Neuronal stem cell (in vitro differentiated cells): Measurements from ENCODE around the gene PRTFDC1.

ENCODE experiments used
- DNase-seq: peaks from one replicate; pipeline ENCODE4 v3.0.0-alpha.2; 2013; ENCODE audit warnings: low spot score
- H2AFZ ChIP-seq: one replicate; pipeline ENCODE4 v1.6.1; 2013; ENCODE audit warnings: mild to moderate bottlenecking, low read length, inconsistent platforms
- H2AK5ac ChIP-seq: 2 replicates; pipeline ENCODE4 v1.6.1; 2013; ENCODE audit warnings: low read depth, mild to moderate bottlenecking, inconsistent platforms, low read length, moderate library complexity, mixed read lengths
- H2BK120ac ChIP-seq: 2 replicates; pipeline ENCODE4 v1.6.1; 2013; ENCODE audit warnings: low read depth, mild to moderate bottlenecking, inconsistent platforms, low read length, moderate library complexity, mixed read lengths
- H2BK12ac ChIP-seq: one replicate; pipeline ENCODE4 v1.6.1; 2013; ENCODE audit warnings: low read length, inconsistent platforms
- H2BK15ac ChIP-seq: 2 replicates; pipeline ENCODE4 v1.6.1; 2013; ENCODE audit warnings: mild to moderate bottlenecking, low read length, inconsistent platforms, mixed read lengths
- H2BK5ac ChIP-seq: one replicate; pipeline ENCODE4 v1.6.1; 2013; ENCODE audit warnings: inconsistent platforms, mild to moderate bottlenecking, low read length, moderate library complexity
- H3K14ac ChIP-seq: one replicate; pipeline ENCODE4 v1.6.1; 2013; ENCODE audit warnings: low read length, inconsistent platforms
- H3K18ac ChIP-seq: 2 replicates; pipeline ENCODE4 v1.6.1; 2013; ENCODE audit warnings: low read length, inconsistent platforms
- H3K23ac ChIP-seq: 2 replicates; pipeline ENCODE4 v1.6.1; 2013; ENCODE audit warnings: low read depth, mild to moderate bottlenecking, mixed read lengths, low read length, inconsistent platforms; ENCODE audit not compliant: poor library complexity
- H3K27ac ChIP-seq: replicated peaks from 3 replicates; pipeline ENCODE4 v1.5.1; 2013; ENCODE audit warnings: low read length, inconsistent platforms
- H3K27me3 ChIP-seq, 3 experiments: 2 replicates each; pipeline ENCODE4 v1.6.1; 2013; ENCODE audit warnings: low read length in 3 of 3, mild to moderate bottlenecking in 2 of 3, inconsistent platforms in 1 of 3, low read depth in 1 of 3, mixed read lengths in 1 of 3, moderate library complexity in 1 of 3; ENCODE audit not compliant: control insufficient read depth in 3 of 3, insufficient read depth in 3 of 3
- H3K36me3 ChIP-seq, 2 donors: replicated peaks in 1 of 2; 2 replicates each; pipeline ENCODE4 v1.6.1; 2013; ENCODE audit warnings: low read length in 2 of 2; ENCODE audit not compliant: control insufficient read depth in 2 of 2, insufficient read depth in 2 of 2
- H3K4ac ChIP-seq: 2 replicates; pipeline ENCODE4 v1.6.1; 2013; ENCODE audit warnings: inconsistent platforms, mild to moderate bottlenecking, low read length, moderate library complexity
- H3K4me1 ChIP-seq, 2 donors: 1 replicate in 1 of 2; 2 replicates in 1 of 2; pipeline ENCODE4 v1.6.1; 2013; ENCODE audit warnings: low read length in 2 of 2, low read depth in 1 of 2; ENCODE audit not compliant: control insufficient read depth in 2 of 2, insufficient read depth in 1 of 2
- H3K4me2 ChIP-seq: one replicate; pipeline ENCODE4 v1.6.1; 2013; ENCODE audit warnings: mild to moderate bottlenecking, low read length, inconsistent platforms; ENCODE audit not compliant: insufficient read depth, poor library complexity, severe bottlenecking
- H3K4me3 ChIP-seq, 2 donors: 2 replicates each; pipeline ENCODE4 v1.5.1; 2013; ENCODE audit warnings: low read length in 2 of 2, mild to moderate bottlenecking in 2 of 2, inconsistent platforms in 1 of 2, moderate library complexity in 1 of 2
- H3K79me1 ChIP-seq: one replicate; pipeline ENCODE4 v1.6.1; 2013; ENCODE audit warnings: low read depth, mild to moderate bottlenecking, inconsistent platforms, low read length, moderate library complexity
- H3K9ac ChIP-seq: one replicate; pipeline ENCODE4 v1.6.1; 2013; ENCODE audit warnings: mild to moderate bottlenecking, low read depth, low read length, inconsistent platforms; ENCODE audit not compliant: poor library complexity
- H3K9me3 ChIP-seq, 2 donors: replicated peaks in 1 of 2; 2 replicates each; pipeline versions ENCODE3 to v1.6.1; 2013; ENCODE audit warnings: low read length in 2 of 2, mild to moderate bottlenecking in 2 of 2, inconsistent platforms in 1 of 2, low read depth in 1 of 2, mixed read lengths in 1 of 2, moderate library complexity in 1 of 2; ENCODE audit not compliant: control insufficient read depth in 2 of 2, insufficient read depth in 1 of 2
- H4K8ac ChIP-seq: one replicate; pipeline ENCODE4 v1.6.1; 2013; ENCODE audit warnings: low read depth, mild to moderate bottlenecking, inconsistent platforms, low read length, moderate library complexity
- H4K91ac ChIP-seq: one replicate; pipeline ENCODE4 v1.6.1; 2013; ENCODE audit warnings: low read length, low read depth, mild to moderate bottlenecking, inconsistent platforms; ENCODE audit not compliant: poor library complexity
- WGBS, 2 donors: extraction: QIAGEN DNeasy Blood & Tissue Kit; methylation state at CpG; one replicate each; pipeline ENCODE4 v1.1.7; 2013; ENCODE audit warnings: missing lambda C conversion rate in 2 of 2, mixed read lengths in 1 of 2; ENCODE audit not compliant: insufficient read length in 2 of 2, insufficient replicate concordance in 1 of 2; ENCODE audit errors: extremely low coverage in 2 of 2; 5-methylcytosine and 5-hydroxymethylcytosine counted together

Gene PRTFDC1

DNA sequence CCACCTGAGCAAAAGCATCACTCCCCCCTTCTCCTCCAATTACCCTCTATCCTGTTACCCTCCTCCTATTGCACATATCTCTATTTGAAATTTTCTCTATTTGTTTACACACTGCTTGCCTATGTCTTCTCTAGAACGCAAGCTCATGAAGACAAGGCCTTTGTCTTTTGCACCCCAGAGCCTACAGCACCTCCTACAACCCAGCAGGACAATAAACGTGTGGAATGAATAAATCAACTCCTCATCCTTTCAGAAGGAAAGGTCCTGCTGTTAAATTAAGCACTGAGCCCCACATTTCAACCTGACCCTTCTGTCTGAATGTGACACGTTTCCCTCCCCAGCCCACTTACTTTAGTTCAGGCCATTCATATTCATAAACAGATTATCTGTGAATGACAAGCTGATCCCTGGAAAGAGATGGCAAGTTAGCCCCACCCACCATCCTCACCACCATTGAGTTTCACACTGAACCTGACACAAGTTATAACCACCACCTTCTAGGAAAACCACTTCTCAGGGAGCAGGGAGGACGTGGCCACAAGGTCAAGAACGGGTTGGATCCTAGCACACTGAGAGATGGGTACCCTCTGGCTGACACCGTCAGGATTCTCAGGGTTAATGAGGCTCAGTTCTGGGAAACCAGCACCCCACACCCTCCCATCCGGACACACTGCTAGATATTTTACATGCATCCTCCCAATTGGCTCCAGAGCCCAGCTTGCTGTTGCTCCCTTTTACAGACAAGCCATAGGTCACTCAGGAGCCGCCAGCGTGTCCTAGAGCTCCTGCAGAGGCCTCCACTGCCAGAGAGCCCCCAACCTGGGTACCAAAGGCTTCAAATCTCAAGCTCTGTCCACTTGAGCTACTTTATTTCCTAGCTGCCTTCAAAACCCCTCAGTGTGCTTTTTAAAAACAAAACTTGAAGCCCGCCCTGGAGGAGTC, 934 bp downstream of the PRTFDC1 start:
- no peak overlapping the region for H3K23ac ChIP-seq
- peak overlapping the region; percentile 15 for H2BK5ac ChIP-seq
- peak overlapping the region; percentile 24 to 66 for H3K4me3 ChIP-seq
- no peaks in the 10 kb centered on the region for H3K27me3 ChIP-seq
- peak overlapping the region; percentile 77 for H2BK15ac ChIP-seq
- WGBS, 2 donors, result no CpG with 5 or more reads among the region's 10 CpGs
- H2BK120ac ChIP-seq, result no peak overlapping the region
- no peak overlapping the region for H4K91ac ChIP-seq
- H4K8ac ChIP-seq, result no peak overlapping the region
- H2AFZ ChIP-seq, result peak overlapping the region; percentile 40
- no peaks in the 10 kb centered on the region for H3K9me3 ChIP-seq
- H3K36me3 ChIP-seq, result no peaks in the 10 kb centered on the region
- H3K9ac ChIP-seq, result no peak overlapping the region
- H3K4me1 ChIP-seq, result peaks cover 19 to 21% of the 10 kb centered on the region in 2 donors
- H2BK12ac ChIP-seq, result no peak overlapping the region
- H3K18ac ChIP-seq, result peak overlapping the region; percentile 99
- H2AK5ac ChIP-seq, result peak overlapping the region; percentile 48
- H3K27ac ChIP-seq, result peak overlapping the region; percentile 57
- peaks cover 2% of the 10 kb centered on the region for H3K79me1 ChIP-seq
- peak overlapping the region; percentile 25 for H3K14ac ChIP-seq
- no peak overlapping the region for H3K4ac ChIP-seq
- no peak for DNase-seq
- H3K4me2 ChIP-seq, result peak overlapping the region; percentile 66

DNA sequence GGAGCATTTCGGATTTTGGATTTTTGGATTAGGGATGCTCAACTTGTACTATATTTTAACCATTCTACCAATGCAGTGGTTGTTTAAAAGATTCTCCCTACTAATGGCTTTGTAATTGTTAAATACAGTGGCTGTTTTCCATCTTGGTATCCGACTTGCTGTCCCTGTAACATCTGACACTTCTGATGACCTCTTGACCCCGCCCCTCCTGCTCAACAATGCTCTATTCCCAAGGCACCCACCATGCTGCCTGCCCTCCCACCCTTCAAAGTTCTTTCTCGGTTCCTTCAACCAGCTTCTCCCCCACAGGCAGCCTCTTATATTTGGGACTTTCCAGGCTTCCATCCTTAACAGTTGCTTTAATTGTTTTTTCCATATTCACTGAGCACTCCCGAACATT, 2.0 kb downstream of the PRTFDC1 start:
- no CpG with 5 or more reads among the region's 5 CpGs for WGBS, 2 donors
- H3K27ac ChIP-seq, result no peak overlapping the region
- no peak overlapping the region for H3K4me3 ChIP-seq

GRCh38 chr10:24949616-24950015, 2.8 kb downstream of the PRTFDC1 start:
- H2BK15ac ChIP-seq, result no peak overlapping the region
- H3K9ac ChIP-seq, result no peak overlapping the region
- no peak overlapping the region for H4K91ac ChIP-seq
- H2BK120ac ChIP-seq, result no peak overlapping the region
- H3K18ac ChIP-seq, result no peak overlapping the region
- no peak overlapping the region for H3K23ac ChIP-seq
- H2AK5ac ChIP-seq, result no peak overlapping the region
- H3K4ac ChIP-seq, result no peak overlapping the region
- H2AFZ ChIP-seq, result no peak overlapping the region
- H3K14ac ChIP-seq, result no peak overlapping the region
- H3K27ac ChIP-seq, result no peak overlapping the region
- no peak overlapping the region for H3K4me3 ChIP-seq
- H3K27me3 ChIP-seq, result no peaks in the 10 kb centered on the region
- WGBS, 2 donors, result no CpG with 5 or more reads among the region's 3 CpGs
- DNase-seq, result no peak
- H3K79me1 ChIP-seq, result peaks cover 2% of the 10 kb centered on the region
- peaks cover 19 to 21% of the 10 kb centered on the region in 2 donors for H3K4me1 ChIP-seq
- H2BK5ac ChIP-seq, result no peak overlapping the region
- no peaks in the 10 kb centered on the region for H3K36me3 ChIP-seq
- no peak overlapping the region for H4K8ac ChIP-seq
- no peaks in the 10 kb centered on the region for H3K9me3 ChIP-seq
- H2BK12ac ChIP-seq, result no peak overlapping the region
- no peak overlapping the region for H3K4me2 ChIP-seq

More for the DNA sequence above, 2.0 kb downstream of the PRTFDC1 start:
- no peak overlapping the region for H3K14ac ChIP-seq
- no peak overlapping the region for H2AFZ ChIP-seq
- H4K91ac ChIP-seq, result no peak overlapping the region
- H3K4me1 ChIP-seq, result peaks cover 19 to 21% of the 10 kb centered on the region in 2 donors
- no peak overlapping the region for H3K18ac ChIP-seq
- H3K23ac ChIP-seq, result no peak overlapping the region
- no peak overlapping the region for H2BK12ac ChIP-seq
- H3K4ac ChIP-seq, result no peak overlapping the region
- H2BK120ac ChIP-seq, result no peak overlapping the region
- H2AK5ac ChIP-seq, result no peak overlapping the region
- no peaks in the 10 kb centered on the region for H3K27me3 ChIP-seq
- peaks cover 2% of the 10 kb centered on the region for H3K79me1 ChIP-seq
- H3K4me2 ChIP-seq, result no peak overlapping the region
- DNase-seq, result no peak
- H2BK5ac ChIP-seq, result no peak overlapping the region
- H3K9me3 ChIP-seq, result no peaks in the 10 kb centered on the region
- H4K8ac ChIP-seq, result no peak overlapping the region
- no peak overlapping the region for H2BK15ac ChIP-seq
- H3K36me3 ChIP-seq, result no peaks in the 10 kb centered on the region
- H3K9ac ChIP-seq, result no peak overlapping the region

- no peak overlapping the region for H2BK15ac ChIP-seq
- H3K79me1 ChIP-seq, result peaks cover 2% of the 10 kb centered on the region
- no peak overlapping the region for H3K4me2 ChIP-seq
- no peaks in the 10 kb centered on the region for H3K27me3 ChIP-seq
- no peak overlapping the region for H2BK5ac ChIP-seq
- H3K4me1 ChIP-seq, result peaks cover 13 to 16% of the 10 kb centered on the region in 2 donors
- no CpG with 5 or more reads among the region's 4 CpGs for WGBS, 2 donors
- H4K8ac ChIP-seq, result no peak overlapping the region
- DNase-seq, result no peak
- H2BK120ac ChIP-seq, result no peak overlapping the region
- no peak overlapping the region for H3K14ac ChIP-seq
- no peaks in the 10 kb centered on the region for H3K9me3 ChIP-seq
- no peak overlapping the region for H2BK12ac ChIP-seq
- peak overlapping the region; percentile 41 for H3K18ac ChIP-seq
- H4K91ac ChIP-seq, result no peak overlapping the region
- no peak overlapping the region for H2AK5ac ChIP-seq
- H3K9ac ChIP-seq, result no peak overlapping the region
- H2AFZ ChIP-seq, result no peak overlapping the region
- no peak overlapping the region for H3K27ac ChIP-seq
- H3K4ac ChIP-seq, result no peak overlapping the region
- H3K4me3 ChIP-seq, result no peak overlapping the region
- H3K36me3 ChIP-seq, result no peaks in the 10 kb centered on the region
- no peak overlapping the region for H3K23ac ChIP-seq
Measured at GRCh38 chr10:24947304-24948097, 4.9 kb downstream of the PRTFDC1 start.
